Osteocyte (in vitro differentiated cells): ENCODE data around the gene BAMBI. TPM values are rescaled to one million over a fixed set of nuclear protein-coding genes. Genes with fewer than 3 reads are reported as not detected.
A peak's percentile ranks its signal among the peaks of the same experiment; 100 is the strongest.

ENCODE experiments used
- DNase-seq: peaks from one replicate; pipeline ENCODE4 v3.0.0; 2021; ENCODE audit warnings: mixed read lengths; ENCODE audit not compliant: unreplicated experiment; ENCODE audit errors: extremely low spot score
- H3K27ac Mint-ChIP-seq: one replicate; pipeline ENCODE4 v1.8.0; 2021; ENCODE audit warnings: mild to moderate bottlenecking, mixed read lengths; ENCODE audit not compliant: unreplicated experiment
- H3K27me3 Mint-ChIP-seq: one replicate; pipeline ENCODE4 v1.8.0; 2021; ENCODE audit warnings: mixed read lengths; ENCODE audit not compliant: unreplicated experiment
- H3K36me3 Mint-ChIP-seq: one replicate; pipeline ENCODE4 v1.8.0; 2021; ENCODE audit warnings: mixed read lengths; ENCODE audit not compliant: unreplicated experiment
- H3K4me1 Mint-ChIP-seq: one replicate; pipeline ENCODE4 v1.8.0; 2021; ENCODE audit warnings: mixed read lengths; ENCODE audit not compliant: unreplicated experiment
- H3K4me3 Mint-ChIP-seq: one replicate; pipeline ENCODE4 v1.8.0; 2021; ENCODE audit warnings: mild to moderate bottlenecking, moderate library complexity, mixed read lengths; ENCODE audit not compliant: unreplicated experiment
- H3K9me3 Mint-ChIP-seq: one replicate; pipeline ENCODE4 v1.8.0; 2021; ENCODE audit warnings: mixed read lengths; ENCODE audit not compliant: unreplicated experiment
- total RNA-seq: library from RNA; stranded (reverse); gene quantifications from 2 replicates; pipeline ENCODE4 v1.2.1, GENCODE V29; 2021
- TF ChIP-seq, protein P1 (sequence below): fragments of 200-600 bp; sonication (generic); IDR thresholded peaks from 2 replicates; pipeline ENCODE4 v1.5.0; 2021; ENCODE audit warnings: antibody characterized with exemption, mild to moderate bottlenecking, moderate library complexity

The BAMBI gene
- total RNA-seq, 1 donor from 2014 or later = 6.1 TPM

DNA sequence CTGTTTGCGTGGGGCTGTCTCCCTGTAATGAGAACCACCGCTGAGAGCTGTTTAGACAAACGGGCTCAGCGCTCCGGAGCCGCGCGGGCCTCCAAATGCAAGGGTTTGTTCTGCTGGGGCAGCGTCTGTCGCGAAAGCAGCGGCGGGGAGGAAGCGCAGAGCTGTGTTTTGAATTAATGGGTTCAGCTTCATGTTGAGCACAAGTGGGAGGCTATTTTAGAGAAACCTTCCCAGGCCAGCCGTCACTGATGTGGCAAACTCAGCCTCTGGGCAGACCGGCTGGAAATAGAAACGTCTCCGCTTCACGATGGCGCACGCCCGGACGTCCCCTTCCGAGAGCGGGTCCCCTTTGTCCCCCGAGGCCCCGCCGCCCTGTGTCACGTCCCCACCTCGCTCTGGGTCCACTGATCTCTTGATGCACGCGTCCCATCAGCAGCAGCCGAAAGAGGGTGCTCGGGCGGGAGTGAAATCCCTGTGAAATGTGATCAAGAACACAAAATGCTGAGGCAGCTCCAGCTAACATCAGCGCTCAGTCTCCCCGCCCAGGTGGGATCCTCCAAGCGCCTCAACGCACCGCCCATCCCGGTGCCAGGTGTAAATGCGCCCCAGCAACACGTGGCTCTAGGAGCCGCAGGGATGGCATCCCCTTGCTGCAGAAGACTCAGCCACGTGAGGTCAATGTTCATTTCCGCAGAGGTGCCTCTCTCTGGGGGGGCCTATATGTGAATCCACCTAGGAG lies 44.9 kb downstream of the BAMBI start:
- no peak for DNase-seq
- H3K9me3 Mint-ChIP-seq = no peaks in the 10 kb centered on the region
- H3K27me3 Mint-ChIP-seq = no peaks in the 10 kb centered on the region
- H3K36me3 Mint-ChIP-seq = no peaks in the 10 kb centered on the region
- H3K27ac Mint-ChIP-seq = peak overlapping the region; percentile 58
- H3K4me1 Mint-ChIP-seq = peaks cover 24% of the 10 kb centered on the region
- H3K4me3 Mint-ChIP-seq = peak overlapping the region; percentile 76
- TF ChIP-seq, protein P1, sequence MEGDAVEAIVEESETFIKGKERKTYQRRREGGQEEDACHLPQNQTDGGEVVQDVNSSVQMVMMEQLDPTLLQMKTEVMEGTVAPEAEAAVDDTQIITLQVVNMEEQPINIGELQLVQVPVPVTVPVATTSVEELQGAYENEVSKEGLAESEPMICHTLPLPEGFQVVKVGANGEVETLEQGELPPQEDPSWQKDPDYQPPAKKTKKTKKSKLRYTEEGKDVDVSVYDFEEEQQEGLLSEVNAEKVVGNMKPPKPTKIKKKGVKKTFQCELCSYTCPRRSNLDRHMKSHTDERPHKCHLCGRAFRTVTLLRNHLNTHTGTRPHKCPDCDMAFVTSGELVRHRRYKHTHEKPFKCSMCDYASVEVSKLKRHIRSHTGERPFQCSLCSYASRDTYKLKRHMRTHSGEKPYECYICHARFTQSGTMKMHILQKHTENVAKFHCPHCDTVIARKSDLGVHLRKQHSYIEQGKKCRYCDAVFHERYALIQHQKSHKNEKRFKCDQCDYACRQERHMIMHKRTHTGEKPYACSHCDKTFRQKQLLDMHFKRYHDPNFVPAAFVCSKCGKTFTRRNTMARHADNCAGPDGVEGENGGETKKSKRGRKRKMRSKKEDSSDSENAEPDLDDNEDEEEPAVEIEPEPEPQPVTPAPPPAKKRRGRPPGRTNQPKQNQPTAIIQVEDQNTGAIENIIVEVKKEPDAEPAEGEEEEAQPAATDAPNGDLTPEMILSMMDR = no peak

DNA sequence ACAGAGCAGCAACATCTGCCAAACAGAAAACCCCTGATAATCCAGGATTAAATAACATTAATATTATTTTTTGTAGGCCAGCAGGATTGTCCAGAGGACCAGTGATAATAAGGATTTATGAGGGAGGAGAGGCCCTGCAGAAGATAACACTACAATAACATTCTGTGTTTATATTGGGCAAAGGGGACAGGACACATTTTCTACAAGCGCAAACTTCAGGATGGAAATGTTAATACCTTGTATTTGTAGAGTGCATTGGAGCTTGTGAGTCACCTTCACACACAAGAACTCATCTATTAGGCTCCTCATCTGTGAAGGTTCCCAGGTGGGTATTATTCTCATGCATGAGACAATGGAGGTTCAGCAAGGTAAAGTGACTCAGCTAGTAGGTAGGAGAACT lies 51.0 kb downstream of the BAMBI start:
- H3K27me3 Mint-ChIP-seq = no peaks in the 10 kb centered on the region
- H3K9me3 Mint-ChIP-seq = no peaks in the 10 kb centered on the region
- H3K4me3 Mint-ChIP-seq = no peak overlapping the region
- H3K4me1 Mint-ChIP-seq = peaks cover 11% of the 10 kb centered on the region
- no peak overlapping the region for H3K27ac Mint-ChIP-seq
- H3K36me3 Mint-ChIP-seq = no peaks in the 10 kb centered on the region
- TF ChIP-seq, protein P1 = no peak
- DNase-seq = no peak

DNA sequence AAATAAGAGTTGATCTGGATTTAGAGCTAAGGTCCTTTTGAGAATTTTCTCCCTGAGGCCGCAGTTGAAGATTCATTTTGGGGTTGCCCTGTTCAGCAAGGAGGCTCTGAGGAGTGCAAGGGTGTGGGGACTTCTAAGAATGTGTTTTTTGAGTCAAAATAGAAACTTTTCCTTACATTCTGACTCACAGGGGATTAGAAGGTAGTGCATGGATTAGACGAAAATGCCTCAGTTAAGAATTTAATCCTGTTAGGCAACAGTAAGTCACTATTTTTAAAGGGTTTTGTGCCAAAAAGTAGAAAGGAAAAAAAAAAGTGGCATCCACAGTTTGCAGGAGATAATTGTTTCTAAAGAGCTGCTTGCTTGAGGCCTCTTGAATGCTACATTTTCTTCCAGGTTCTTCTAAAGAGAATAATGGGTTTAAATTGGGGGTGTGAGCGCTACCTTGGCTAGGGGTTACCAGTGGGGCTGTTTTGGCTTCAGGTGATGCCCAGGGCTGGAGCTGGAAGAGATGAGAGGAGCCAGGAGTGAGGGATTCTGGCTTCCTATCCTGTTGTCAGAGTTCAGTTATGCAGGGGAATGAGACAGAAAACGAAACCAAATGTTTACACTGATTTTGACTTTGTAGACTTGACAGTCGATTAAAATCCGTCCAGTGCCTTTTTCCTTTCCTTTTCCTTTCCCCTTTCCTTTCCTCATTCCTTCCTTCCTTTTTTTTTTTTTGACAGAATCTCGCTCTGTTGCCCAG lies 52.9 kb downstream of the BAMBI start:
- no peak for DNase-seq
- no peak overlapping the region for H3K27ac Mint-ChIP-seq
- H3K4me3 Mint-ChIP-seq = no peak overlapping the region
- peaks cover 19% of the 10 kb centered on the region for H3K4me1 Mint-ChIP-seq
- no peaks in the 10 kb centered on the region for H3K27me3 Mint-ChIP-seq
- no peaks in the 10 kb centered on the region for H3K36me3 Mint-ChIP-seq
- H3K9me3 Mint-ChIP-seq = peaks cover 7% of the 10 kb centered on the region
- TF ChIP-seq, protein P1 = no peak

DNA sequence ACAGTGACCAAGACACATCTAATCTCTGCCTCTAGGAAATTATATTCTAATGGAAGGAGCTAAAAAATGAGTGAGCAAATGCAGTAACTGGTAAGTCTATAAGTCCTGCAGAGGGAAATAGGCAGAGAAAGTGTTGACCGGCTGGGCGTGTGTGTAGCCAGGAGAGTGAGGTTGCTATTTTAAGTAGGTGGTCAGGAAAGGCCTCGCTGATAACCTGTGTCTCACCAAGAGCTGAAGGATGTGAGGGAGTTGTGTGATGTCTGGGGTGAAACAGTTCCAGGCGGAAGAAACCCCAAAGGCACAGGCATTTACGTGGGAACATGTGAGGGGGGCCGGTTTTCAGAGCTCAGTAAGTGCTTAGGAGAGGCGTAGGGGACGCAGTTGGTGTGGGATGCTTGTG lies 54.8 kb downstream of the BAMBI start:
- Mint-ChIP-seq H3K36me3 (no peaks in the 10 kb centered on the region), H3K4me3 (no peak overlapping the region), H3K9me3 (peaks cover 7% of the 10 kb centered on the region), H3K4me1 (peaks cover 20% of the 10 kb centered on the region), H3K27me3 (no peaks in the 10 kb centered on the region), H3K27ac (no peak overlapping the region)
- no peak for DNase-seq
- TF ChIP-seq, protein P1 = no peak

Other genes with a start within 250 kb of the BAMBI start
- gene WAC, start 144.4 kb upstream of the BAMBI start, total RNA-seq = 110 and 122 TPM in 2 replicates